Endodermal cell (in vitro differentiated cells): ENCODE results near the gene BTBD10. TPM values are rescaled to one million over a fixed set of nuclear protein-coding genes. Genes with fewer than 3 reads are reported as not detected.
"Not testable (repeated sequence)": the region's sequence is repeated elsewhere in the genome, so short reads cannot be mapped to it uniquely, and the experiment has no call there.

ENCODE experiments used
- DNase-seq: peaks from one replicate; pipeline ENCODE4 v3.0.0-alpha.2; 2017
- H3K27ac ChIP-seq: 2 replicates; pipeline ENCODE4 v1.5.1; 2013; ENCODE audit warnings: mild to moderate bottlenecking, low read depth, low read length, moderate library complexity
- H3K27me3 ChIP-seq: 2 replicates; pipeline ENCODE4 v1.6.1; 2013; ENCODE audit warnings: mild to moderate bottlenecking, low read length, moderate library complexity; ENCODE audit not compliant: insufficient read depth, control insufficient read depth, poor library complexity, severe bottlenecking
- H3K36me3 ChIP-seq: 2 replicates; pipeline ENCODE4 v1.7.0; 2013; ENCODE audit warnings: mild to moderate bottlenecking, low read length, moderate library complexity; ENCODE audit not compliant: control insufficient read depth, insufficient read depth
- H3K4me1 ChIP-seq: one replicate; pipeline ENCODE4 v1.7.0; 2013; ENCODE audit warnings: low read length; ENCODE audit not compliant: control insufficient read depth, insufficient read depth
- H3K4me3 ChIP-seq: 2 replicates; pipeline ENCODE4 v1.5.1; 2013; ENCODE audit warnings: mild to moderate bottlenecking, low read length, moderate library complexity
- H3K9ac ChIP-seq: 2 replicates; pipeline ENCODE4 v1.6.1; 2013; ENCODE audit warnings: mild to moderate bottlenecking, low read length, moderate library complexity; ENCODE audit not compliant: poor library complexity, severe bottlenecking; ENCODE audit errors: extremely low read depth
- H3K9me3 ChIP-seq: 2 replicates; pipeline ENCODE4 v1.6.1; 2013; ENCODE audit warnings: mild to moderate bottlenecking, low read length, moderate library complexity; ENCODE audit not compliant: control insufficient read depth
- H3K27ac Mint-ChIP-seq: 2 replicates; pipeline ENCODE4 v1.8.0; 2020; ENCODE audit warnings: mixed read lengths
- H3K27me3 Mint-ChIP-seq: 2 replicates; pipeline ENCODE4 v1.8.0; 2021; ENCODE audit warnings: mild to moderate bottlenecking, mixed read lengths; ENCODE audit not compliant: insufficient read depth
- H3K36me3 Mint-ChIP-seq: 2 replicates; pipeline ENCODE4 v1.8.0; 2020; ENCODE audit warnings: low read depth, mixed read lengths
- H3K4me1 Mint-ChIP-seq: 2 replicates; pipeline ENCODE4 v1.8.0; 2020; ENCODE audit warnings: mixed read lengths
- H3K4me3 Mint-ChIP-seq: 2 replicates; pipeline ENCODE4 v1.8.0; 2020; ENCODE audit warnings: mild to moderate bottlenecking, moderate library complexity, mixed read lengths
- H3K9me3 Mint-ChIP-seq: 2 replicates; pipeline ENCODE4 v1.8.0; 2020; ENCODE audit warnings: mild to moderate bottlenecking, mixed read lengths
- WGBS, 2 experiments: methylation state at CpG; one replicate each; pipeline versions ENCODE4 v1.1.5 to v1.1.7; 2013; ENCODE audit warnings: missing lambda C conversion rate in 2 of 2, mixed read lengths in 1 of 2; ENCODE audit not compliant: insufficient coverage in 1 of 2, insufficient read length in 1 of 2; 5-methylcytosine and 5-hydroxymethylcytosine counted together
- total RNA-seq, 2 donors: library from RNA; stranded (reverse); fragmentation: NEBNext Ultra II Directional in 1 of 2; extraction: Animal tissue kit (Norgen Biotek cat#: 25700) in 1 of 2; gene quantifications; 2 replicates in 1 of 2; 3 replicates in 1 of 2; pipeline ENCODE4 v1.2.1, GENCODE V29; 2021
- TF ChIP-seq, protein P1 (sequence below): fragments of 200-600 bp; sonication (generic); conservative IDR thresholded peaks from 2 replicates; pipeline ENCODE4 v1.5.0; 2021; ENCODE audit warnings: antibody characterized with exemption, mild to moderate bottlenecking

The BTBD10 gene
- total RNA-seq, 2 donors from 2014 or later = 30.0 to 30.8 TPM

GRCh38 chr11:13421561-13421960 lies 41.5 kb downstream of the BTBD10 start:
- 91% methylated on average over 4 to 6 of the region's 6 CpGs for WGBS, 2 experiments
- Mint-ChIP-seq H3K4me3 (no peak overlapping the region), H3K27me3 (no peaks in the 10 kb centered on the region), H3K27ac (no peak overlapping the region), H3K4me1 (peaks cover 4% of the 10 kb centered on the region), H3K36me3 (peaks cover 29% of the 10 kb centered on the region), H3K9me3 (peaks cover 8% of the 10 kb centered on the region)
- Histone ChIP-seq H3K36me3 (peaks cover 35% of the 10 kb centered on the region), H3K9me3 (peaks cover 15% of the 10 kb centered on the region), H3K9ac (no peak overlapping the region), H3K4me1 (no peaks in the 10 kb centered on the region), H3K27me3 (no peaks in the 10 kb centered on the region), H3K4me3 (no peak overlapping the region), H3K27ac (no peak overlapping the region)
- TF ChIP-seq, protein P1, sequence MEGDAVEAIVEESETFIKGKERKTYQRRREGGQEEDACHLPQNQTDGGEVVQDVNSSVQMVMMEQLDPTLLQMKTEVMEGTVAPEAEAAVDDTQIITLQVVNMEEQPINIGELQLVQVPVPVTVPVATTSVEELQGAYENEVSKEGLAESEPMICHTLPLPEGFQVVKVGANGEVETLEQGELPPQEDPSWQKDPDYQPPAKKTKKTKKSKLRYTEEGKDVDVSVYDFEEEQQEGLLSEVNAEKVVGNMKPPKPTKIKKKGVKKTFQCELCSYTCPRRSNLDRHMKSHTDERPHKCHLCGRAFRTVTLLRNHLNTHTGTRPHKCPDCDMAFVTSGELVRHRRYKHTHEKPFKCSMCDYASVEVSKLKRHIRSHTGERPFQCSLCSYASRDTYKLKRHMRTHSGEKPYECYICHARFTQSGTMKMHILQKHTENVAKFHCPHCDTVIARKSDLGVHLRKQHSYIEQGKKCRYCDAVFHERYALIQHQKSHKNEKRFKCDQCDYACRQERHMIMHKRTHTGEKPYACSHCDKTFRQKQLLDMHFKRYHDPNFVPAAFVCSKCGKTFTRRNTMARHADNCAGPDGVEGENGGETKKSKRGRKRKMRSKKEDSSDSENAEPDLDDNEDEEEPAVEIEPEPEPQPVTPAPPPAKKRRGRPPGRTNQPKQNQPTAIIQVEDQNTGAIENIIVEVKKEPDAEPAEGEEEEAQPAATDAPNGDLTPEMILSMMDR = no peak
- no peak for DNase-seq

DNA sequence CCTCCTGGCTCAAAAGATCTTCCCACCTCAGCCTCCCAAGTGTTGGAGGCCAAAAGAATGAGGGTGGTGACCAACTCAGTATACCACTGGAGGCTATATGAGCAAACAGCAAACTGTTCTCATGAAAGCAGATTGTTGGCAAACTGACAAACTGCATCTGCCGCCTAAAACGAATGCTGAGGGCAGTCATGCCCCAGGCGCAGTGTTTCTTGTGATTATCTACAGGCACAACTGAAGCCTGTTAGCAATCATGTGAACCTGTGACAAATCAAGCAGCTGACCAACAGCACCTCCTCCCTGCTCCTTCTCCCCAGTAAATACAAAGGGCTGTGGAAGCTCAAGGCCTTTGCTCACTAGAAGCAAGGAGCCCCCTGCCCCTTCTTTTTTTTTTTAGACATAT lies 47.8 kb downstream of the BTBD10 start:
- H3K4me1 Mint-ChIP-seq = no peaks in the 10 kb centered on the region

DNA sequence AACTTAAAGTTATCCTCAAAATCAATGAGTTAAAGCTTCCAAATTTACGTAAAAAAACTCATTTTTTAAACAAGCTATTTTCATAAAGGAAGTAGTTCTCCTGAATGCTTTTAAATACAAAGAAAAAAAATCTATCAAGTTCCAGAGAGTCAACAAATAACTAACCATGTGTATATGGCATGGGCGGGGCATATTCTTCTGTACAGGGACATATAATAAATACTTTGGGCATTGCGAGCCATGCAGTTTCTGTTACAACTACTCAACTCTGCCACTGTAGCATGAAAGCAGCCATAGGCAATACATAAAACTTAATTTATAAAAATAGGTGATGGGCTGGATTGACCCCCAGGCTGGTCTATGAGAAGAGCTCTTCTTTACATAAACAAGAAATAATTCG lies 57.8 kb downstream of the BTBD10 start:
- Mint-ChIP-seq H3K27ac (no peak overlapping the region), H3K4me1 (no peaks in the 10 kb centered on the region), H3K9me3 (peaks cover 12% of the 10 kb centered on the region), H3K36me3 (peaks cover 28% of the 10 kb centered on the region), H3K4me3 (no peak overlapping the region), H3K27me3 (no peaks in the 10 kb centered on the region)
- no peak overlapping the region for H3K4me3 ChIP-seq
- H3K4me1 ChIP-seq = no peaks in the 10 kb centered on the region
- WGBS, 2 experiments = 99% methylated on average over 4 of the region's 4 CpGs; no CpG with 5 or more reads in 1 of the 2 experiments
- H3K36me3 ChIP-seq = peaks cover 72% of the 10 kb centered on the region
- H3K9me3 ChIP-seq = peaks cover 27% of the 10 kb centered on the region
- no peak for DNase-seq
- no peak overlapping the region for H3K9ac ChIP-seq
- H3K27me3 ChIP-seq = no peaks in the 10 kb centered on the region
- TF ChIP-seq, protein P1 = no peak
- no peak overlapping the region for H3K27ac ChIP-seq

More for the DNA sequence above, 47.8 kb downstream of the BTBD10 start:
- Mint-ChIP-seq H3K36me3 (peaks cover 49% of the 10 kb centered on the region), H3K4me3 (no peak overlapping the region), H3K27me3 (no peaks in the 10 kb centered on the region), H3K9me3 (no peaks in the 10 kb centered on the region), H3K27ac (no peak overlapping the region)
- 98 to 100% methylated on average over 3 of the region's 3 CpGs for WGBS, 2 experiments
- H3K36me3 ChIP-seq = peaks cover 76% of the 10 kb centered on the region
- peaks cover 5% of the 10 kb centered on the region for H3K9me3 ChIP-seq
- H3K4me3 ChIP-seq = no peak overlapping the region
- no peaks in the 10 kb centered on the region for H3K27me3 ChIP-seq
- H3K4me1 ChIP-seq = no peaks in the 10 kb centered on the region
- no peak for DNase-seq
- no peak overlapping the region for H3K9ac ChIP-seq
- TF ChIP-seq, protein P1 = no peak
- H3K27ac ChIP-seq = no peak overlapping the region

DNA sequence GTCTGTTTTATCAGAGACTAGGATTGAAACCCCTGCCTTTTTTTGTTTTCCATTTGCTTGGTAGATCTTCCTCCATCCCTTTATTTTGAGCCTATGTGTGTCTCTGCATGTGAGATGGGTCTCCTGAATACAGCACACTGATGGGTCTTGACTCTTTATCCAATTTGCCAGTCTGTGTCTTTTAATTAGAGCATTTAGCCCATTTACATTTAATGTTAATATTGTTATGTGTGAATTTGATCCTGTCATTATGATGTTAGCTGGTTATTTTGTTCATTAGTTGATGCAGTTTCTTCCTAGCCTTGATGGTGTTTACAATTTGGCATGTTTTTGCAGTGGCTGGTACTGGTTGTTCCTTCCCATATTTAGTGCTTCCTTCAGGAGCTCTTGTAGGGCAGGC lies 64.7 kb downstream of the BTBD10 start:
- not testable (repeated sequence) for H3K4me3 Mint-ChIP-seq, H3K27ac Mint-ChIP-seq, H3K4me3 ChIP-seq, H3K27me3 ChIP-seq, H3K9ac ChIP-seq, DNase-seq, H3K4me1 Mint-ChIP-seq, H3K4me1 ChIP-seq, H3K27me3 Mint-ChIP-seq, H3K27ac ChIP-seq
- Histone ChIP-seq H3K36me3 (peaks cover 28% of the 10 kb centered on the region), H3K9me3 (peaks cover 30% of the 10 kb centered on the region)
- peaks cover 46% of the 10 kb centered on the region for H3K9me3 Mint-ChIP-seq
- H3K36me3 Mint-ChIP-seq = peaks cover 37% of the 10 kb centered on the region
